Activated T-cell treated with anti-CD3 and anti-CD28 coated beads, Interleukin-2, amount 50 U/mL, for 72 hours (primary cell): Measurements from ENCODE around the gene VTN. TPM values are rescaled to one million over a fixed set of nuclear protein-coding genes. Genes with fewer than 3 reads are reported as not detected.
"Not testable (repeated sequence)": the region's sequence is repeated elsewhere in the genome, so short reads cannot be mapped to it uniquely, and the experiment has no call there.

Experiments used
- ATAC-seq, 2 donors: fragments of 150-1000 bp; cut with Tn5 transposase; replicated peaks in 1 of 2; 2 replicates each; pipeline ENCODE4 v1.10.0; 2021; ENCODE audit warnings: moderate library complexity in 2 of 2, mild to moderate bottlenecking in 1 of 2
- DNase-seq, 2 donors: peaks; one replicate each; pipeline ENCODE4 v3.0.0; 2021 to 2022; ENCODE audit warnings: mixed read lengths in 1 of 2
- H3K27ac Mint-ChIP-seq: one replicate; pipeline ENCODE4 v1.8.0; 2022; ENCODE audit warnings: mild to moderate bottlenecking, moderate library complexity, mixed read lengths
- H3K27me3 Mint-ChIP-seq: one replicate; pipeline ENCODE4 v1.8.0; 2022; ENCODE audit warnings: low read depth, mixed read lengths
- H3K36me3 Mint-ChIP-seq, 2 donors: one replicate each; pipeline ENCODE4 v1.8.0; 2022; ENCODE audit warnings: mixed read lengths in 2 of 2, mild to moderate bottlenecking in 1 of 2; ENCODE audit not compliant: insufficient read depth in 2 of 2
- H3K4me1 Mint-ChIP-seq: one replicate; pipeline ENCODE4 v1.8.0; 2022; ENCODE audit warnings: low read depth, mixed read lengths
- H3K4me3 Mint-ChIP-seq, 2 donors: one replicate each; pipeline ENCODE4 v1.8.0; 2022; ENCODE audit warnings: mild to moderate bottlenecking in 2 of 2, mixed read lengths in 2 of 2, moderate library complexity in 2 of 2
- H3K9me3 Mint-ChIP-seq, 2 donors: one replicate each; pipeline ENCODE4 v1.8.0; 2022; ENCODE audit warnings: mixed read lengths in 2 of 2
- total RNA-seq, 2 donors: library from RNA; stranded (reverse); gene quantifications; one replicate each; pipeline ENCODE4 v1.2.3, GENCODE V29; 2022

VTN gene
- total RNA-seq, 2 donors from 2014 or later, result 0.19 to 0.30 TPM

DNA sequence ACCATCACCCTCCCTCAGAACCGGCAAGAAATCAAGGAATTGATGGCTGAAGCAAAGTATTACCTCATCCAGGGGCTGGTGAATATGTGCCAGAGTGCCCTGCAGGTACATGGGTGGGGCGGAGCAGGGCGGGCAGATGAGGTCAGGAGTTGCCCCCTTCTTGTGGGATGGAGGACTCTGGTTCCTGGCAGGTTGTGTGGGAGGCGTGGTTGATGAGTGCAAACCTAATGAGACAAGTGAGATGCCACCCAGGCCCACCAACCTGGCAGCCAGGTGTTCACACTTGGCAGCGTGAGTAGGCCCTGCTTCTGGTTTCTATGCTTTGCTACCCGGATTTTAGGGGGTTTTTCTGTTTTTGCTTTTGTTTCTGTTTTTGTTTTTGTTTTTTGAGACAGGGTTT lies 29.7 kb downstream of the VTN start:
- Mint-ChIP-seq H3K9me3 (no peaks in the 10 kb centered on the region), H3K27ac (peak overlapping the region; percentile 74), H3K27me3 (no peaks in the 10 kb centered on the region), H3K4me1 (peaks cover 25% of the 10 kb centered on the region), H3K4me3 (no peak overlapping the region), H3K36me3 (no peaks in the 10 kb centered on the region)
- ATAC-seq (no peak), DNase-seq (no peak)

DNA sequence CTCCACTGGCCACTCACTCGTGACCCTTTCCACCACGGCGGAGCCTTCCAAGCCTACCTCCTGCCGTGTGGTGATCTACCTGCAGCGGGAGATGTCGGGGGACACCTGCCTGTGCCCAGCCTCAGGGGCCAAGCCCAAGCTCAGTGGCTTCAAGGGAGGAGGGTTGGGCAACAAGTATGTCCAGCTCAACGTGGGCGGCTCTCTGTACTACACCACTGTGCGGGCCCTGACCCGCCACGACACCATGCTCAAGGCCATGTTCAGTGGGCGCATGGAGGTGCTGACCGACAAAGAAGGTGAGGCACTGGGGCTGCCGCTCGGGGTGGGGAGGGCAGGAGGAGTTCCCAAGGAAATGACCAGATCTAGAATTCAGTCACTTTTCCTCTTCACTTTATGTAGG lies 30.7 kb downstream of the VTN start:
- DNase-seq (no peak), ATAC-seq (no peak)
- H3K27ac Mint-ChIP-seq, result no peak overlapping the region
- no peak overlapping the region for H3K4me3 Mint-ChIP-seq
- H3K36me3 Mint-ChIP-seq, result no peaks in the 10 kb centered on the region
- no peaks in the 10 kb centered on the region for H3K9me3 Mint-ChIP-seq
- H3K27me3 Mint-ChIP-seq, result no peaks in the 10 kb centered on the region
- peaks cover 31% of the 10 kb centered on the region for H3K4me1 Mint-ChIP-seq

DNA sequence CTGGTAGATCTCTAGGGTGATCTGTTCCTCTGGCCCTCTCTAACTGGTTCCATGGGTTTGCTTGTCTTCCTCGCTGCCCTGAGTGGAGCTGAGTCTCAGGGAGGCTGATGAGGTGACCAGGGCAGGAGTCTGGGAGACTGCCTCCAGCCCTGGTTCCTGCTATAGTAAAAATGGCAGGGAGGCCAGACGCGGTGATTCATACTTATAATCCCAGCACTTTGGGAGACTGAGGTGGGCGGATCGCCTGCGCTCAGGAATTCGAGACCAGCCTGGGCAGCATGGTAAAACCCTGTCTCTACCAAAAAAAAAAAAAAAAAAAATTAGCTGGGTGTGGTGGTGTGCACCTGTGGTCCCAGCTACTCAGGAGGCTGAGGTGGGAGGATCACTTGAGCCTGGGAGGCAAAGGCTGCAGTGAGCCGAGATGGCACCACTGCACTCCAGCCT lies 31.3 kb downstream of the VTN start:
- peaks cover 36% of the 10 kb centered on the region for H3K4me1 Mint-ChIP-seq
- not testable (repeated sequence) for H3K9me3 Mint-ChIP-seq, H3K4me3 Mint-ChIP-seq, ATAC-seq, H3K27ac Mint-ChIP-seq, H3K36me3 Mint-ChIP-seq, H3K27me3 Mint-ChIP-seq, DNase-seq

DNA sequence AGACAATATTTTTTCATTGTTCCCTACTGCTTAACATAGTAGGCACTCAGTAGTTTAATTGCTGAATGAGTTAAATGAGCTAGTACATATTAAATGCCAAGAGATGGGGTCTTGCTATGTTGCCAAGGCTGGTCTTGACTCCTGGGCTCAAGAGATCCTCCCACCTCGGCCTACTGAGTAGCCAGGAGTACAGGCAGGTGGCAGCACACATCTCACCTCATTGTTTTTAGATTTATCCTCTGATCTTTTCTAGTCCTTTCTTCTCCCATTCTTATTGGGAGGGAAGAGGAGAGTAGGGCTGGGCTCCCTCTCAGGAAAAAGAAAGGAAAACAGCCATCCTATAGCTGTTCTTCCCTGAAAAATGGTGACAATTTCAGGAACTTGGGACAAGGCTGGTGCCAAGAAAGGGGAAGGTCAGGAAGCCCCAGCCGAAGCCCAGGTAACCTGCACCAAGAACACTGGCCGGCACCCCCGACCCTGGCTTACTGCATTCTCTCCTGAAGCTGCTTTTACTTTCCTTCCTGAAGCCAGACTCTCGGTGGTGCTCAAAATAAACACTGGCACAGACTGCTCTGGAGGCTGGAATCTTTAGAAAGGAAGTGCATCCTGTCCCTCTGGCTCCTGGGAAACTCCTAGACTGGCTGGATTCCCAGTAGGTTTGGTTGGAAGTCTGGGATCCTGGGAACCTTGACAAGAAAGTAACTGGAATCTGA lies 31.9 kb downstream of the VTN start:
- DNase-seq (no peak), ATAC-seq (no peak)
- Mint-ChIP-seq H3K9me3 (no peaks in the 10 kb centered on the region), H3K4me1 (peaks cover 38% of the 10 kb centered on the region), H3K27me3 (no peaks in the 10 kb centered on the region), H3K27ac (peak overlapping the region; percentile 81), H3K36me3 (no peaks in the 10 kb centered on the region), H3K4me3 (peak overlapping the region in 1 of 2 donors; percentile 90)

DNA sequence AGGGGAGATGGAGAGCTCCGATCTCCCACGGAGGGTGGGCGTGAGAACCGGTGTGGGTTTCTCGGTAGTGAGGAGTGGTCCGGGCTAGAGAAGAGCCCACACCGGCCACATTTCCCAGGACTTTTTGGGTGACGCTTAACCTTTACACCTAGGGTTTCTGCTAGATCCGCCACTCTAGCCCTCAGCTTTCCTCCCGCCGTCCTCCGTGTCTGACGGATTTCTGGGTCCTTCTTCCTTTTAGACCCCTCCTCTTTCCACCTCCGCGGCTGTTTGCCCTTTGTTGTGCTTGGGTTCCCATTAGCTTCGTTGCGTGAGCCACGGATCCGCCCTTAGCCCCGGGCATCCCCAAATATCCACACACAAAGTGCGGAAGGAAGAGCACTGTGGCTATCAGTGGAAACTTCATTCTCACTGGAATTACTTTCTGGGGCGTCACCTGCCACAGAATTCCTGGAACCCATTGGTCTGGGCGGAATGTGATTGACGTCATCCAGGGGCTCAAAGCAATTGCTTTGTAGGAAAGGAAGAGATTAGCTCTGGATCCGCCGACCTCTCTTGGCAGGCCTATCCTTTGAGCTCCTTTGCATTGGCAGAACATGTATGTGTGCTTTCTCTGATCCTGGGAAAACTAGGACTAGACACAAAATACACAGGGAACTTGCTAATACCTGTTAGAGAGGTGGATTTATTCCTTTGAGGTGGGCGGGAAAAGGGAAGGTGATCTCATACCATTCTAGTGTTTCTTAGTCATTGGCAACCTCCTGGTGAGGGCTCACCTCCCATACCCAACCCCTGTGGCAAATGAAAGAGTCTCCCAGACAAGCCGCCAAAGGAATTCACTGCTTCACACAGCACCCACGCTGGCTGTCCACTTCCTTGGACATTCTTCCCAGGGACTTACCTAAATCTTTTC lies 33.9 kb downstream of the VTN start:
- H3K9me3 Mint-ChIP-seq, result no peaks in the 10 kb centered on the region
- ATAC-seq (no peak), DNase-seq (peak in 1 of 2 donors; percentile 25)
- H3K27me3 Mint-ChIP-seq, result no peaks in the 10 kb centered on the region
- H3K4me3 Mint-ChIP-seq, result peak overlapping the region; percentile 90 to 97
- peaks cover 38% of the 10 kb centered on the region for H3K4me1 Mint-ChIP-seq
- H3K36me3 Mint-ChIP-seq, result no peaks in the 10 kb centered on the region
- H3K27ac Mint-ChIP-seq, result peak overlapping the region; percentile 95

DNA sequence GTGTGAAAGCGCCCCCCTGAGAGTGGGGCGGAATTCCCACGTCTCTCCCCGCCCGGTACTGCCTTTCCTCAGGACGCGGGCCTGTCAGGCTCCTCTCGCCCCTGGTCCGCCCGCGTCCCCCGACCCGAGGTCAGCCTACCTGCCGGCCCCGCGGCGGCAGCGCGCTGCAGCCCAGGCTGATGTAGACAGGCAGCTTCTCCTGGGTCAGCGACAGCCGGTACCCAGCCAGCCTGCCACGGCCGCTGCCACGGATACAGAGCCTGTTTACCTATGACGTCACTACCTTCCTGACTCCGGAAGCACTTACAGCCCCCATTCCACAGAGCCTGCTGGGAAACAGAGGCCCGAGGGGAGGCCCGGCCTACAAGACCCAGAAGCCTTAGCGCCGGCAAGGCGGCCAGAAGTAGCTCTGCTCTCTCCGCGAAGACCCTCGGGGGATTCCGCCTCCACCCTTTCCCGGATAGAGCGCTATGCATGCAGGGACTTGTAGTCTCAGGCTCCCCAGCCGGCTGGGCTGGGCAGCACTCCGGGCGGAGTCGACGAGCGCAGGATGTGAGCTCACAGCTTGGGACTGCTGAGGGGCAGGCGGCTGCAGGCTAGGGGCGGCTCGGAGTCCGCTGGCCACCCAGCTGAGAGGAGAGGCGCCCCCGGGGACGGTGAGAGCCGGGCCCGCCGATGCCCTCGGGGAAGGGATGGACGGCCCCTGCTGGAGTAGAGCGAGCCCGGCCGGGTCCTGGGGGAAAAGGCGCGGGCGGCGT lies 34.7 kb downstream of the VTN start, which contains the start of the genes IFT20 and TNFAIP1:
IFT20 (minus strand) TSS at position 272 of the 758 bp plus-strand sequence. CDS start 3,487 bp downstream, outside the sequence.
TNFAIP1 (plus strand) TSS at position 561 of the 758 bp plus-strand sequence. CDS start 3,761 bp downstream, outside the sequence.
- Mint-ChIP-seq H3K27ac (peak within 1 kb of the TSS; percentile 96), H3K9me3 (no peaks in the 10 kb centered on the region), H3K4me3 (peak within 1 kb of the TSS; percentile 90 to 97), H3K36me3 (no peaks in the 10 kb centered on the region), H3K4me1 (peaks cover 38% of the 10 kb centered on the region), H3K27me3 (no peaks in the 10 kb centered on the region)
- DNase-seq, result peak; percentile 97 to 99
- ATAC-seq, result peak; percentile 96 to 97

DNA sequence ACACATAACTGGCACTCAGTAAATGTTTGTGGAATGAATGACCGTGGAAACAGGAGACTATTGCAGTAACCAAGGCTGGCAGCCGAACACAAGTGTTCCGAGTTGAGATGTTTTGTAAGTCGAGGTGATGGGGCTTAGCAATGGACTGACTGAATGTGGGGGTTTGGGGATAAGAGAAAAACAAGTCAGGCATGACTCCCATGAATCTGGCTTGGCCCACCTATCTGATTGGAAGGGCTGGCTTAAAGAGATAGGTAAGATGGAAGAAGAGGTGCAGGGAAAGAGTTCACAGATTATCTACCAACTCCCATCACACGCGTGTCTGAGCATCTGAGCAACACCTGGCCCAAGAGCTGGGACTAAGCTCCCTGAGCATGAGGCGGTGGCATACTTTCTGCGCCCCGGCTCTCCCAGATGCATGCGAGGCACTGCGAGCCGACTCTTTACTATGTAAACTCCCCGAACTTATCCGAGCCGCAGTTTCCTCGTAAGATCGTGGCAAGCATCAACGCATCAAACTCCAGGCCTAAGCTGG lies 35.4 kb downstream of the VTN start:
- no peaks in the 10 kb centered on the region for H3K36me3 Mint-ChIP-seq
- peak overlapping the region; percentile 6 for H3K27ac Mint-ChIP-seq
- peak overlapping the region; percentile 90 to 97 for H3K4me3 Mint-ChIP-seq
- H3K9me3 Mint-ChIP-seq, result no peaks in the 10 kb centered on the region
- ATAC-seq (no peak), DNase-seq (peak in 1 of 2 donors; percentile 13)
- H3K4me1 Mint-ChIP-seq, result peaks cover 38% of the 10 kb centered on the region
- H3K27me3 Mint-ChIP-seq, result no peaks in the 10 kb centered on the region

DNA sequence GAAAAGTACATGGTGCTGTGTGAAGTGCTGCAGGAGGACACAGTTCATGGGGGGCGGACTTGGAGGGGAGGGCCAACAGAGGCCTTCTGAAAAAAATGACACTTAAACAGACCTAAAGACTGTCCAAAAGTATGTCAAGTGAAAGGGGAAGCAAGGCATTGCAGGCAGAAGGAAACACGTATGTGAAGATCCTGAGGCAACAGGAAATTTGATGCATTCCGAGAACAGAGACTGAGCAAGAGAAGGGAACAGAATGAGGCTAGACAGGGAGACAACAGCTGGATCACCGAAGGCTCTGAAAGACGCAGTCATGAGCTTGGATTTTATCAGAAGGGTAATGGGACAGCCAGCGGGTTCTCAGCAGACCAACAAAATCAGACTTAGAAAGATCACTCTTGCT lies 35.9 kb downstream of the VTN start:
- DNase-seq (no peak), ATAC-seq (no peak)
- Mint-ChIP-seq H3K9me3 (no peaks in the 10 kb centered on the region), H3K4me3 (peak overlapping the region; percentile 90 to 97), H3K36me3 (peaks cover 0 to under 1% of the 10 kb centered on the region in 2 donors), H3K27me3 (no peaks in the 10 kb centered on the region), H3K4me1 (peaks cover 38% of the 10 kb centered on the region), H3K27ac (peak overlapping the region; percentile 6)

DNA sequence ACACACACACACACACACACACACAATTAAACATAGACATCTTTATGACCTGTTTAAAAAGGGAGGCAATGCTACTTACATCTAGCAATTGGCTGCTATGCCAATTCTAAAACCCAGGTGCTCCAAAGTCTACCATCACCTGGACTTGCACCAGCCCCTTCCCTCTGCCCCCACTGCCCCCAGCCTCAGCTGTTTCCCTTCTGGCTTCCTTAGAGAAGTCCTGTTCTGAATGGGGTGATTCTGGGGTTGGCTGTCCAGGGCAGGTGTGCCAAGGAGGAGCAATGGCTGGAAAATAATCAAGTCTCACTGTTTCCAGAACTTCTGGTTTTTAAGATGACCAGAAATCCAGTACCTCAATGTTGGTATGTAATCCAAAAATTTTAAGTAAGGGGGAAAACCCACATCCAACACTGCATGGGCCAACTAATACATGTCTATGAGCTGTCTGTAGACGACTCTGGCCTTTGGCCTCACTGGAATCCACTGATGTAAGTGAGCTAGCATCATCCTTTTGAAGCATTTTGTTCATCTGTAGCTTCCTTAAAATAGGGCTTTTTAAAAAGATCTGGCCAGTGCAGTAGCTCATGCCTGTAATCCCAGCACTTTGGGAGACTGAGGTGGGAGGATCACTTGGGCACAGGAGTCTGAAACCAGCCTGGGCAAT lies 36.9 kb downstream of the VTN start:
- H3K4me1 Mint-ChIP-seq, result peaks cover 39% of the 10 kb centered on the region
- no peaks in the 10 kb centered on the region for H3K27me3 Mint-ChIP-seq
- peak overlapping the region in 1 of 2 donors; percentile 97 for H3K4me3 Mint-ChIP-seq
- H3K27ac Mint-ChIP-seq, result no peak overlapping the region
- ATAC-seq (no peak), DNase-seq (no peak)
- peaks cover 0 to 4% of the 10 kb centered on the region in 2 donors for H3K36me3 Mint-ChIP-seq
- no peaks in the 10 kb centered on the region for H3K9me3 Mint-ChIP-seq

DNA sequence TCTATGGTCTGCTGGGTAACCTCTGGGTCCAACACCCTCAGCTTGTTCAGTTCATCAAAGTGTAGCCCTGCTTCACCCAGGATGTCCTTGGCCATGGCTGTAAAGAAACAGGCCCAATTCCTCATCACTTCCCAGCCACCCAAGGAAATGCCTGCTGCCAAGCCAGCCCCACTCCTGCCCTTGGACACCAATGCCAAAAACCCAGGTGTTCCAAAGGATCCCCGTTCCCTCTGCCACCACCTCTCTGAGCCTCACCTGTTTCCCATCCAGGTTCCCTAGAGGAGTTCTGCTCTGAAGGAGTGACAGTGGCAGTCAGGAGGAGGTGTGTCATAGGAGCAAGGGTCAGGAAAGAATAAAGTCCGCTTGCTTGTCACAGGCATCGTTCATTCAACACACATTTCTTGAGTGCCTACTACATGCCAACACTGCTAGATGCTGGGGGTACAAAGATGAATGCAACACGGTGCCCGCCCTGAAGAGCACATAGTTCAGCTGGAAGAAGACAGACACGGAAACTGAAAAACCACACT lies 38.2 kb downstream of the VTN start:
- Mint-ChIP-seq H3K4me1 (peaks cover 38% of the 10 kb centered on the region), H3K27ac (no peak overlapping the region), H3K27me3 (no peaks in the 10 kb centered on the region), H3K36me3 (peaks cover 0 to 8% of the 10 kb centered on the region in 2 donors), H3K9me3 (no peaks in the 10 kb centered on the region), H3K4me3 (no peak overlapping the region)
- DNase-seq, result no peak
- ATAC-seq, result no peak

DNA sequence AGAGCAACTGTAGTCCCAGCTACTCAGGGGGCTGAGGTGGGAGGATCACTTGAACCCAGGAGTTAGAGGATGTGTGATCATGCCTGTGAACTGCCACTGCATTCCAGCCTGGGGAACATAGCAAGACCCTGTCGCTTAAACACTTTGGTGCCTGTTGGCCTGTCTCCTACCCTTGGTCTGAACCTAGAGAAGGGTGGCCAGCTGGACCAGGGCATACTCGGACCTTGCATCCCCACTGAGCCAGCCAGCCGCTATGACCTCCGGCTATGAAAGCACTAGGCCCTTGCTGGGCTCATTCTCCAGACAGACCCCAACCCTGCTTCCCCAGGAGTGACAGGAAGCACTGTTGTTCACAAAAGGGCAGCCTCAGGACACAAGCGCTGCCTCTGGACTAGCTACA lies 39.4 kb downstream of the VTN start:
- Mint-ChIP-seq H3K9me3 (no peaks in the 10 kb centered on the region), H3K4me1 (peaks cover 43% of the 10 kb centered on the region), H3K36me3 (peaks cover 0 to 15% of the 10 kb centered on the region in 2 donors), H3K27ac (no peak overlapping the region), H3K4me3 (no peak overlapping the region), H3K27me3 (no peaks in the 10 kb centered on the region)
- DNase-seq, result no peak
- ATAC-seq, result no peak

DNA sequence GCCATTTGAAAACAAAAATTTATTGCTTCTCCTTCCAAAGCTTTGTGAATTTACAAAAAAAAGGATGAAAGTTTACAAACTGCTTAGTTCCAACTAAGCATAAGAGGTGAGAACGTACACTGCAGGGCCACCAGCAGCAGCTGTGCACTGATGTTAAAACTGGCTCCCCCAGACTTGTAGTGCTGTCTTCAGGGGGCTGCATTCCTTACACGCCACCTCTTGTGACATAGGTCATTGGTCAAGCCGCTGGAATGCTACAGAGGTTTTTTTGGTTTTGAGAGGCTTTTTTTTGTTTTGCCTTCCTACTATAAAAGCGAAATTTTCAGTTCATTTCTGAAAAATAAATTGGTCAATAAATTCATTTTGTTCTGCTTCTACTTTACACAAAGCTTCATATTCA lies 41.8 kb downstream of the VTN start:
- Mint-ChIP-seq H3K4me1 (peaks cover 26% of the 10 kb centered on the region), H3K4me3 (no peak overlapping the region), H3K27me3 (no peaks in the 10 kb centered on the region), H3K36me3 (peaks cover 0 to 15% of the 10 kb centered on the region in 2 donors), H3K27ac (peak overlapping the region; percentile 57), H3K9me3 (no peaks in the 10 kb centered on the region)
- DNase-seq (no peak), ATAC-seq (no peak)
